ENCODE data around the gene TSHZ3. TPM values are rescaled to one million over a fixed set of nuclear protein-coding genes. Genes with fewer than 3 reads are reported as not detected.

The TSHZ3 gene
- total and polyA plus RNA-seq, 12 donors: 2.6 to 9.3 (median 7.8) TPM

- Histone ChIP-seq H3K4me3 (no peak overlapping the region), H3K4me1 (replicated peaks in 1 of 2) (no peaks in the 10 kb centered on the region), H3K27me3 (no peaks in the 10 kb centered on the region), H3K9me3 (replicated peaks in 1 of 3) (no peaks in the 10 kb centered on the region), H3K36me3 (replicated peaks in 1 of 2) (no peaks in the 10 kb centered on the region), H3K27ac (no peak overlapping the region)
- intact Hi-C loops (cut with DNase I): no loop called here
- DNase-seq: peak in 2 of 7 donors; percentile 10 to 41
- TF ChIP-seq POLR2A (IDR thresholded peaks at IDR 0.05) (no peak), CTCF (IDR thresholded peaks at IDR 0.05) (no peak)
- 67 to 88% (median 80%) methylated on average over 2 of the region's 2 CpGs for WGBS, 4 donors
These were observed 96.8 kb downstream of the TSHZ3 start for GRCh38 chr19:31252441-31252840.

GRCh38 chr19:31249217-31249616 is 100.0 kb downstream of the TSHZ3 start:
- no peaks in the 10 kb centered on the region for H3K4me1 ChIP-seq (replicated peaks in 1 of 2)
- peak in 5 of 7 donors; percentile 31 to 67 (median 50) for DNase-seq
- no peak overlapping the region for H3K4me3 ChIP-seq
- WGBS, 4 donors: 61 to 84% (median 70%) methylated on average over 9 of the region's 9 CpGs
- no peaks in the 10 kb centered on the region for H3K9me3 ChIP-seq (replicated peaks in 1 of 3)
- H3K36me3 ChIP-seq (replicated peaks in 1 of 2): no peaks in the 10 kb centered on the region
- H3K27me3 ChIP-seq: no peaks in the 10 kb centered on the region
- intact Hi-C loops (cut with DNase I): no loop called here
- H3K27ac ChIP-seq: no peak overlapping the region
- TF ChIP-seq POLR2A (IDR thresholded peaks at IDR 0.05): no peak
- TF ChIP-seq CTCF (IDR thresholded peaks at IDR 0.05): peak in 2 of 6 experiments; percentile 12 to 18

GRCh38 chr19:31235806-31236205 is 113.4 kb downstream of the TSHZ3 start:
- H3K9me3 ChIP-seq (replicated peaks in 1 of 3): no peaks in the 10 kb centered on the region
- no peak for TF ChIP-seq CTCF (IDR thresholded peaks at IDR 0.05)
- no peak for TF ChIP-seq POLR2A (IDR thresholded peaks at IDR 0.05)
- intact Hi-C loops (cut with DNase I): no loop called here
- no peak for DNase-seq
- no peak overlapping the region for H3K4me3 ChIP-seq
- H3K4me1 ChIP-seq (replicated peaks in 1 of 2): no peaks in the 10 kb centered on the region
- H3K36me3 ChIP-seq (replicated peaks in 1 of 2): no peaks in the 10 kb centered on the region
- WGBS, 4 donors: 83 to 98% (median 89%) methylated on average over 4 of the region's 4 CpGs
- H3K27ac ChIP-seq: no peak overlapping the region
- no peaks in the 10 kb centered on the region for H3K27me3 ChIP-seq

GRCh38 chr19:31233295-31233800 is 115.9 kb downstream of the TSHZ3 start:
- Histone ChIP-seq H3K27ac (no peak overlapping the region), H3K36me3 (replicated peaks in 1 of 2) (no peaks in the 10 kb centered on the region), H3K9me3 (replicated peaks in 1 of 3) (no peaks in the 10 kb centered on the region), H3K4me3 (no peak overlapping the region), H3K4me1 (replicated peaks in 1 of 2) (no peaks in the 10 kb centered on the region), H3K27me3 (no peaks in the 10 kb centered on the region)
- TF ChIP-seq CTCF (IDR thresholded peaks at IDR 0.05): no peak
- TF ChIP-seq POLR2A (IDR thresholded peaks at IDR 0.05): no peak
- intact Hi-C loops (cut with DNase I): no loop called here
- DNase-seq: no peak
- 77% methylated on average over 4 of the region's 4 CpGs for WGBS, 4 donors
